GM12878 (cell line): ENCODE data around the gene DDX39A. TPM values are rescaled to one million over a fixed set of nuclear protein-coding genes. Genes with fewer than 3 reads are reported as not detected.

Experiments
- BMI1 ChIP-seq: fragments of 450-650 bp; IDR thresholded peaks from 2 replicates; pipeline ENCODE4 v1.6.1; 2016; ENCODE audit warnings: mild to moderate bottlenecking, moderate library complexity, borderline replicate concordance
- CHD4 ChIP-seq: fragments of 200-600 bp; sonication (generic); IDR thresholded peaks from 2 replicates; pipeline ENCODE4 v1.6.1; 2016; ENCODE audit warnings: mild to moderate bottlenecking
- EP300 ChIP-seq, 2 experiments: fragments of 150-350 bp in 1 of 2; IDR thresholded peaks; 2 replicates each; pipeline ENCODE4 v1.6.1; 2011 to 2012; ENCODE audit warnings: low read depth in 2 of 2, low read length in 2 of 2, borderline replicate concordance in 1 of 2, improper control_type of control experiment in 1 of 2, inconsistent platforms in 1 of 2; ENCODE audit not compliant: control insufficient read depth in 1 of 2
- ETV6 ChIP-seq, 2 experiments: fragments of 450-650 bp in 1 of 2; IDR thresholded peaks in 1 of 2; conservative IDR thresholded peaks in 1 of 2; 2 replicates each; pipeline ENCODE4 v1.6.1; 2014; ENCODE audit warnings: antibody characterized with exemption in 1 of 2, borderline replicate concordance in 1 of 2, low read depth in 1 of 2, mild to moderate bottlenecking in 1 of 2, moderate library complexity in 1 of 2
- FOXK2 ChIP-seq: fragments of 450-650 bp; IDR thresholded peaks from 2 replicates; pipeline ENCODE4 v1.6.1; 2017; ENCODE audit warnings: mild to moderate bottlenecking, moderate library complexity
- GATAD2B ChIP-seq: fragments of 450-650 bp; conservative IDR thresholded peaks from 2 replicates; pipeline ENCODE4 v1.6.1; 2017; ENCODE audit warnings: low read depth, mild to moderate bottlenecking, moderate library complexity
- KDM1A ChIP-seq: fragments of 200-600 bp; sonication (generic); IDR thresholded peaks from 2 replicates; pipeline ENCODE4 v1.6.1; 2016; ENCODE audit warnings: borderline replicate concordance
- NR2C2 ChIP-seq: IDR thresholded peaks from 2 replicates; pipeline ENCODE4 v1.6.1; 2011; ENCODE audit warnings: borderline replicate concordance, low read depth; ENCODE audit not compliant: control insufficient read depth, insufficient read length
- PML ChIP-seq: IDR thresholded peaks from 2 replicates; pipeline ENCODE4 v1.6.1; 2012; ENCODE audit warnings: low read length, inconsistent platforms
- ZNF274 ChIP-seq: IDR thresholded peaks from one replicate; pipeline ENCODE4 v1.8.0; 2011; ENCODE audit not compliant: insufficient read length, insufficient read depth
- polyA plus RNA-seq, 11 experiments: library from polyadenylated mRNA; depleted of rRNA in 4 of 11; unstranded in 6 of 11; stranded (reverse) in 5 of 11; fragments of >200 nt; fragmentation: Nextera tagmentation in 4 of 11; fragmentation: Illumina TruSeq in 1 of 11; extraction: Ambion mirVana in 4 of 11; extraction: Trizol in 1 of 11; gene quantifications; 1 replicate in 1 of 11; 2 replicates in 10 of 11; pipeline versions ENCODE4 v1.2.1 to v1.2.3, GENCODE V29; 2011 to 2016; ENCODE audit warnings: inconsistent platforms in 2 of 11, missing spikeins in 2 of 11, low read depth in 1 of 11
- total RNA-seq, 4 experiments: library from RNA; depleted of rRNA in 3 of 4; stranded (reverse); fragments of >200 nt in 3 of 4; fragmentation: Illumina TruSeq in 1 of 4; extraction: Trizol in 1 of 4; gene quantifications; 2 replicates each; pipeline versions ENCODE4 v1.2.1 to v1.2.3, GENCODE V29; 2013 to 2021
- TF ChIP-seq, protein P1 (sequence below): fragments of 450-650 bp; formaldehyde crosslinking; IDR thresholded peaks from 2 replicates; pipeline ENCODE4 v1.5.0; 2022; ENCODE audit warnings: mild to moderate bottlenecking, missing genetic modification characterization
- TF ChIP-seq, protein P2 (sequence below): IDR thresholded peaks from 2 replicates; pipeline ENCODE4 v1.6.1; 2011; ENCODE audit warnings: borderline replicate concordance, low read depth, mild to moderate bottlenecking, moderate library complexity, low read length; ENCODE audit not compliant: insufficient read depth, poor library complexity, severe bottlenecking

The DDX39A gene
- total and polyA plus RNA-seq, 10 of the 15 experiments (the other 5 are each of a cell fraction or from before 2014, with no cell fraction given): 113 to 378 (median 224) TPM

DNA sequence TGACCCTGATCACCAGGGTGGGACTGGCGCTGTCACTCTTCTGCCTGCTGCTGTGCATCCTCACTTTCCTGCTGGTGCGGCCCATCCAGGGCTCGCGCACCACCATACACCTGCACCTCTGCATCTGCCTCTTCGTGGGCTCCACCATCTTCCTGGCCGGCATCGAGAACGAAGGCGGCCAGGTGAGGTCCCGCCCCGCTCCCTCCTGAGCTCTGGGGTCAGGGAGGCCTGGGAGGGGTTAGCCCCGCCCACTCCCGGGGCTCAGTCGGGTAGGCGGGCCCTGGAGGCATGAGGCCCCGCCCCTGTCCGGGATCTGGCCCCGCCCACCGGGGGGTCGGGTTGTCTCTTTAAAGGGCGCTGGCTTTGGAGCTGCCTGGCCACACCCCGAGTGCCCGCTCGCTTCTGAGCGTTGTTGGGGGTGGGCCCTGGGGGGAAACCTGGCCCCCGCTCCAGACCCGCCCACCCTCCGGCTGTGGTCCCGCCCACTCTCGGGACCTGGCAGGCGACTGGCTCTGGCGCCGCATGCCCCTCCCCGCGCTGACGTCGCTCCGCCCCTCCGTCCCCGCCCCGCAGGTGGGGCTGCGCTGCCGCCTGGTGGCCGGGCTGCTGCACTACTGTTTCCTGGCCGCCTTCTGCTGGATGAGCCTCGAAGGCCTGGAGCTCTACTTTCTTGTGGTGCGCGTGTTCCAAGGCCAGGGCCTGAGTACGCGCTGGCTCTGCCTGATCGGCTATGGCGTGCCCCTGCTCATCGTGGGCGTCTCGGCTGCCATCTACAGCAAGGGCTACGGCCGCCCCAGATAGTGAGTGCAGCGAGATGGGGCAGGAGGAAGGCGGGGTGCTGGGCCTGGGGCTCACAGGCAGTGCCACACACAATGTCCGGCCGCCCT, 13.1 kb downstream of the DDX39A start (continued):
- TF ChIP-seq, protein P1, sequence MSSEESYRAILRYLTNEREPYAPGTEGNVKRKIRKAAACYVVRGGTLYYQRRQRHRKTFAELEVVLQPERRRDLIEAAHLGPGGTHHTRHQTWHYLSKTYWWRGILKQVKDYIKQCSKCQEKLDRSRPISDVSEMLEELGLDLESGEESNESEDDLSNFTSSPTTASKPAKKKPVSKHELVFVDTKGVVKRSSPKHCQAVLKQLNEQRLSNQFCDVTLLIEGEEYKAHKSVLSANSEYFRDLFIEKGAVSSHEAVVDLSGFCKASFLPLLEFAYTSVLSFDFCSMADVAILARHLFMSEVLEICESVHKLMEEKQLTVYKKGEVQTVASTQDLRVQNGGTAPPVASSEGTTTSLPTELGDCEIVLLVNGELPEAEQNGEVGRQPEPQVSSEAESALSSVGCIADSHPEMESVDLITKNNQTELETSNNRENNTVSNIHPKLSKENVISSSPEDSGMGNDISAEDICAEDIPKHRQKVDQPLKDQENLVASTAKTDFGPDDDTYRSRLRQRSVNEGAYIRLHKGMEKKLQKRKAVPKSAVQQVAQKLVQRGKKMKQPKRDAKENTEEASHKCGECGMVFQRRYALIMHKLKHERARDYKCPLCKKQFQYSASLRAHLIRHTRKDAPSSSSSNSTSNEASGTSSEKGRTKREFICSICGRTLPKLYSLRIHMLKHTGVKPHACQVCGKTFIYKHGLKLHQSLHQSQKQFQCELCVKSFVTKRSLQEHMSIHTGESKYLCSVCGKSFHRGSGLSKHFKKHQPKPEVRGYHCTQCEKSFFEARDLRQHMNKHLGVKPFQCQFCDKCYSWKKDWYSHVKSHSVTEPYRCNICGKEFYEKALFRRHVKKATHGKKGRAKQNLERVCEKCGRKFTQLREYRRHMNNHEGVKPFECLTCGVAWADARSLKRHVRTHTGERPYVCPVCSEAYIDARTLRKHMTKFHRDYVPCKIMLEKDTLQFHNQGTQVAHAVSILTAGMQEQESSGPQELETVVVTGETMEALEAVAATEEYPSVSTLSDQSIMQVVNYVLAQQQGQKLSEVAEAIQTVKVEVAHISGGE: no peak
- TF ChIP-seq ETV6 (conservative IDR thresholded peaks at IDR 0.05 in 1 of 2, IDR thresholded peaks at IDR 0.05 in 1 of 2; ENCODE audit: borderline replicate concordance in 1 of 2, low read depth in 1 of 2): no peak
- TF ChIP-seq BMI1: no peak
- peak; percentile 49; the same call in 1 of the 2 replicates for TF ChIP-seq PML
- no peak for TF ChIP-seq GATAD2B
- TF ChIP-seq EP300 (IDR thresholded peaks at IDR 0.05; ENCODE audit: borderline replicate concordance in 1 of 2, control insufficient read depth in 1 of 2, low read depth in 2 of 2, low read length in 2 of 2): no peak
- TF ChIP-seq CHD4: no peak
- no peak for TF ChIP-seq KDM1A
- TF ChIP-seq, protein P2, sequence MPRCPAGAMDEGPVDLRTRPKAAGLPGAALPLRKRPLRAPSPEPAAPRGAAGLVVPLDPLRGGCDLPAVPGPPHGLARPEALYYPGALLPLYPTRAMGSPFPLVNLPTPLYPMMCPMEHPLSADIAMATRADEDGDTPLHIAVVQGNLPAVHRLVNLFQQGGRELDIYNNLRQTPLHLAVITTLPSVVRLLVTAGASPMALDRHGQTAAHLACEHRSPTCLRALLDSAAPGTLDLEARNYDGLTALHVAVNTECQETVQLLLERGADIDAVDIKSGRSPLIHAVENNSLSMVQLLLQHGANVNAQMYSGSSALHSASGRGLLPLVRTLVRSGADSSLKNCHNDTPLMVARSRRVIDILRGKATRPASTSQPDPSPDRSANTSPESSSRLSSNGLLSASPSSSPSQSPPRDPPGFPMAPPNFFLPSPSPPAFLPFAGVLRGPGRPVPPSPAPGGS: no peak
- TF ChIP-seq FOXK2: no peak
- TF ChIP-seq NR2C2: no peak
- TF ChIP-seq ZNF274: no peak
